HG03521 (cell line): Measurements from ENCODE around the gene ADAMTS17.

Experiments
- ATAC-seq: cut with Tn5 transposase; IDR thresholded peaks from one replicate; pipeline ENCODE4 v1.9.1; 2021; ENCODE audit warnings: mild to moderate bottlenecking, moderate library complexity; ENCODE audit not compliant: unreplicated experiment

Gene ADAMTS17

DNA sequence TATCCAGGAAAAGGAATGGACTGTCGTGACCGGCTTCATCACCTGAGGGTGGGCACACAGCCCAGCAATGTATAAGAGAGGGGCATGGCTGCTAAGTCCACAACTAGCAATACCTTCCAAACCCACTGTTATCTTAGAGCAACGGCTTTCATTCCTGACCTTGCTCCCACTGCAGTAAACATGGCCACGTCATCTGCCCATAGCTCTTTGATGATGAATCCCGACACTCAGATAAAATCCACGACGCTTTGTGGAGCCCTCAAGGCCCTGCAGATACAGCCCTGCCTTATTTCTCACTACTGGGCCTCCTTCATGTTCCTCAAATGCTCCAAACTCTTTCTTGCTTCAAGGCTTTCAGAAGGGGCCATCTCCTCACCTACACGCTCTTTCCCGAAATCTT lies 114.0 kb downstream of the ADAMTS17 start:
- ATAC-seq: no peak

DNA sequence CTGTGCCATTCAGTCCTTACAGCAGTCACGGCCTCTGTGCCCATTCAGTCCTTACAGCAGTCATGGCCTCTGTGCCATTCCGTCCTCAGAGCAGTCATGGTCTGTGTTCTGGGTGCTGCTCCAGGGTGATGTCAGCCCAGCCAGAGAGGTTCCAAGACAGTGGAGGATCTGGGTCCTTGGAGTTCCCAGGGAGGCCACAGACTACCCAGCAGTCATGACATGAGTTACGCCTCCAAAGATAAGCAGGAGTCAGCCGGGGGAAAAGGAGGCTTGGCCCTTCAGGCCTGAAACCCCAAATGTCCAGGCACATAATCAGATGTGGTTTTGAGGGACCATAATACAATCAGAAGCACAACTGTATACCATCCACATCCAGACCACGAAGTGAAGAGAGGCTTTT lies 115.7 kb downstream of the ADAMTS17 start:
- ATAC-seq: no peak

DNA sequence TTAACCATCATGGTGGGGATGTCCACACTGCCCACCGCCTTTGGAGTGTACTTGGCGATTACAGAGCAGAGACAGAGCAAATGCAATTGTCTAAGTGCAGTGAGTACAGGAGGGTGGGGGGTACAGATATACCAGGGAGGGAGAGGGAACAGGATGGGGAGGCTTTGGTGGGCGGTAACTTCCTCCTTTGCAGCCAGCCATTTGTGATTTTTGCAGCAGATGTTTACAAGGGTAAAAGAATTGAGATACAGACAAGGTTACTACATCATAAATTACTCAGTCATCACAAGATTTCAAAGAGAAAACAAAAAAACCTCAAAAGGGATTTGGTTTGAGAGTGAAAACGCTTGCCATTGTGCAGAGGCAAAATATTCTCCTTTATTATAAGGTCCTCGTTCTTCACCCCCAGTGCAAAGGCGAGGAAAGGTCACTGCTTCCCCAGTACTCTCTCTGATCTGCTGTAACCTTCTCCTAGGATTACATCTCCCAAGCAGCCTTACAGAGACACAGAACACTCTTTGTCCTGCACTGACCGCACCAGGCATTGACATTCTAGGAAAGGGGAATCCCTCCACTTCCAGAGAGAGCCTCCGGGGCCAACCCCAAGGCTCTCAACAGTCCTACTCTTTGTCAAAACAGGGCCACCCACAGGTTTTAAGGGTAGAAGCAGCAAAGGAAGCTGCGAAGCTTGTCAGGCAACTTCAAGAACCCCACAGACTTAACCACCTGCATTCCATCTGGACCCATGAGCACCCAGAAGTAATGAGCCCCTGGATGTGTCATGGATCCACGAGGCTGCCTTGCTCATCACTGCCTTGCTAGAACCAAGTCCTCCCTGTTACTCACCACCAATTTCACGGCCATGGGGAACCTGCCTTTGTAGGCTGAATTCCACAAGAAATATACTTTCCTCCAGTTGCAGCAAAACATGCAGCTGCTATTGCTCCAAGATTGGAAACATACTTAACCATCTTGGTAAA lies 117.3 kb downstream of the ADAMTS17 start:
- no peak for ATAC-seq

DNA sequence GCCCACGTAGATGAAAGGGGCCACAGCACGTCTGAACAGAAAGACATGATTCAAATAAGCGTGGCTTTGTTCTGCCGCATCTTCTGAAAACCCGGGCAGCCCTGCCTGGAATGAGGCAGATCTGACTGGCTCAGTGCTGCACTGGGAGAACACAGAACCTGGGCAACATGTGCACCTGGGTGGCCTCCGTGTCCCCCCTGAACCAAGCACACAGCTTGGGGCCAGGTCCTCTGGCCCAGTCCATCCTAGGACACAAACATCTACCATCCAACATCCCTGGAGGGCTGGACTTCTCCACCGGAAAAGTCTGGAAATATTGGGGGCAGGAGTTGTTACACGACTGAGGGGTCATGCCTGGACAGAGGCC lies 119.4 kb downstream of the ADAMTS17 start:
- no peak for ATAC-seq

DNA sequence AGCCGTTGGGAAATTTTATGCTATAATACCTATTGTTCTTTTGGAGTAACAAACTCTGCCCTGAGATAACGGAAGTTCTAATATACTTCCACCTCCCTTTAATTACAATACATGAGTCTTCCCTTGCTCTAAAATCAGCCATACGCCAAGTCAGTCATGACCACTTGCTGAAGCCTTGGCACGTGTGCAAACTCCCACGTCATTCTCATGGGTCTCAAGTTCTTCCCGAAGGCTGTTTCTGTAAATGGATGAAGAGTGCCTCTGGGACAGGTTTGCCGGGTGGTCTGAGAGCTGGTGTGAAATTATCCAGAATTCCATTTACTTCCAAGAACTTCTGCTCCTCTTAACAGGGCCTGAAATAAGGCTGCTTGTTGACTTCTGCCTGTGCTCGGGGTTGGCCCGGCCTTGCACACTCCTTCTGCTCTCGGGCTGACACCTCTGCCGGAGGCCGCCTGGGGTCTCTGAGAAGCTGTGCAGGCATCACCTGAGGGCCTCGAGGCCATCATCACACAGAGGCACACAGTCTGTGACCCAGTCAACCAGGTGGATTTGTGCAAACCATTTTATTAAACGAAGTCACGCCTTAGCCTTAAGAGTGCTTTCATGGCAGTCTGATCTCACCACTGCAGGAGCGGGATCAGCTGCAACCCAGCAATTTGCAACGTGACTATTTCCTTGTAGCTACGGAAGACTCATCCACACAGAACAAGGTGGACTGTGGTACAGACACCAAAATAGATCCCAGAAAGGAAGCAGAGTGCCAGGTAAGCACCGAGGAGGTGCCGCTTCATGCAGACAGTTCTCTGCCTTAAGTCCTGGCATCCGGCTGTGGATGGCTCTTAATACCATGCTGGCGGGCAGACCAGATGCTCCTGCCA lies 120.1 kb downstream of the ADAMTS17 start:
- ATAC-seq: no peak

GRCh38 chr15:100220058-100220768 lies 121.6 kb downstream of the ADAMTS17 start:
- ATAC-seq: no peak

DNA sequence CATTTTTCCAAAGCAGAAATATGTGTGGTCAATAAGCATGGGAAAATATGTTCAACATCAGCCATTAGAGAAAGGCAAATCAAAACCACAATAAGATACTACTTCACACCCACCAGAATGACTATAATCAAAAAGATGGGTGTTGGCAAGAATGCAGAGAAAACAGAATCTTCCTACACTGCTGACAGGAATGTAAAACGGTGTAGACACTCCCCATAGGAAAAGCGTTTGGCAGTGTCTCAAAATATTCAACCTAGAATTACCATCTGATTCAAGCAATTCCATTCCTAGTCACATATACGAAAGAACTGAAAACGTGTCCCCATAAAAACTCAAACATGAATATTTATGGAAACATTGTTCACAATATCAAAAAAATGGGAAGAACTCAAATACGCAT lies 123.3 kb downstream of the ADAMTS17 start:
- no peak for ATAC-seq

GRCh38 chr15:100216182-100216581 lies 125.6 kb downstream of the ADAMTS17 start:
- ATAC-seq: no peak

DNA sequence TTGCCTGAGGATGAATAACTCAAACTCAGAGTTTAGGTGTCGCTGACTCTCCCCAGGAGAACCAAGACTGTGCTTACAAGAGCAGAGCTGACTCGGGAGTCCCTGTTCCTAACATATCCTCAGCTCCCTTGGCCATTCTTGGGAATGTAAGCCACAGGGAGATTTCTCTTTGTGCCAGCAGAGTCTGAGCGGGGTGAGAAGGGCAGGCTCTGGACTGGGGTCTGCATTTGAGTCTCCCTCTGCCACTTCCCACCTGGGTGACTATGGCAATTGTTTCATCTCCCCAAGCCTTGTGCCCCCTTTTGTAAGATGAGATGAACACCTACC lies 126.0 kb downstream of the ADAMTS17 start:
- no peak for ATAC-seq

DNA sequence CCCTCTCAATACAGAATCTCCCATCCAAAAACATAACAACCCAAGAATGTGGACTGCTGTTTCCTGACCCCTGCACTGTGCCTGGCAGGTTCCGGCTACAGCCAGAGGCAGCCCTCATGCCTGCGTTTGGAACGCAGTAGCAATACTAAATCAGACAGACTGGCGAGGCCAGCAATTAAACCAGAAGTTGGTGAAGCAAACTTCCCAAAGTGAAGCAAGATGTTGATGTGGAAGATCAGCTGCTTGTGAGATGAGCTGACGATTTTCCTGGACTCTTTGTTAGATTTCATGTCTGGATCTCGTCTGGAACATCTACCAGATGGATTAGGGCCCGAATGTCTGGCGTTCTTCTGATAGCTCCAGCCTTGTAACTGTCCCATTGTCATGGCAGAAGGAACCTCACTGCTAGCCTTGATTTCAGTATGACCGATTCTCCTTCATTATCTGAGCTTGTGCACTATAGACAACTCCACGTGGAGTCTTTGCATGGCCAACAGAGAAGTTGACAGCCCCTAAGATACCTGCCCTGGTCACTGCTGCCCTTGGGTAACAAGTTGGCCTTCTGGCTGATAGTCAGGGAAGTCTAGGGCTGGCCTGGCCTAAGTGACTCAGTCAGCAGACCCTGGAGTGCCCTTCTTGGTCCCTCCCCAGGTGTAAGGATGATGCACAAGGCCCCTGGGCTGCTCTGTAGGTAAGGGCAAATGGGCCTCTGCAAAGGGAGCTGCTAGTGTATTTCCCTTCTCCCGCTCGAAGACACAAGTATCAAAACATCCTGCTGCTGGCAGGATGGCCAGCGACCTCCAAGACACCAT lies 126.5 kb downstream of the ADAMTS17 start:
- ATAC-seq: no peak

DNA sequence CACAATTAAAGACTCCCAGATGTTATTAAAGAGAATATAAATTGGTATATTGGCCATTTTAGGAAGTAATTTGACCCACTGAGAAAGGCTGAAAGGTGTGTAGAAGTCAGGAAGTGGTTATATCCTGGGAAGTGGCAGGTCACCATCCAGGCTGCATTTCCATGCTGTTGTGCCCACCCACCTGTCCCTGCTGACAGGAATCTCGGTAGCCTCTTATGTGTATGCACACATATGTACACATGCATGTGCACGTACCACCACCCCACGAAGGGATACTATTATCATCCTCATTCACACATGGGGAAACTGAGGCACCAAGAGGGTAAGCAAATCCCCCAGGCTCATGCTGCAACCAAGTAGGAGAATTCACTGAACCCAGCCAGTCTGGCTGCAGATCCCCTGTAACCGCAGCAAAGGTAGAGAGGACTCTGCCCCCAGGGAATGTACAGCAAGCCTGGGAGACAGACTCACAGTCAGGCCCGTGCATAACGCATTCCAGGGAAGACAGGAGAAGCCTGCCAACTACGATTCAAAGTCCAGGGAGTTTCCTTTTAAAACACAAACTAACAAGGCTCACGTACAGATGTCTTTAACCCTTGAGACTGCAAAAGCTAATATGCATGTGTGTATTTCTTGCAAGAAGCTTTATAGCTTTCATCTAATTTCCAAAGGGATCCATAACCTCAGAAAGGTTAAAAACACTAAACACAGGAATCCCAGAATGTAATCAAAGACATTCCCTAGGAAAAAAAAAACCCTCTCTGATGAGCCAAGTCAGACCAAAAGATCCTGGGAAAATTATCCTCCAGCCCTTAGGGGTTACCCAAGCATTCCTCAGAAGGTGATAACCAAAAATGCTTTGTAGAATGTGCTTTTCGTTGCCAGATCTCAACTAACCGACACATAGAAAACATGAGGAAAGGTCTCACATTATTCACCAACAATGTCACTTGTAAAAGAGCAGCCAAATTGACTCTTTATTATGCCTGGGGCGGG lies 129.6 kb downstream of the ADAMTS17 start:
- no peak for ATAC-seq

- no peak for ATAC-seq
These were observed 131.4 kb downstream of the ADAMTS17 start for GRCh38 chr15:100210338-100210737.

GRCh38 chr15:100208921-100209603 lies 132.7 kb downstream of the ADAMTS17 start:
- ATAC-seq: no peak

GRCh38 chr15:100207053-100207452 lies 134.7 kb downstream of the ADAMTS17 start:
- ATAC-seq: no peak

DNA sequence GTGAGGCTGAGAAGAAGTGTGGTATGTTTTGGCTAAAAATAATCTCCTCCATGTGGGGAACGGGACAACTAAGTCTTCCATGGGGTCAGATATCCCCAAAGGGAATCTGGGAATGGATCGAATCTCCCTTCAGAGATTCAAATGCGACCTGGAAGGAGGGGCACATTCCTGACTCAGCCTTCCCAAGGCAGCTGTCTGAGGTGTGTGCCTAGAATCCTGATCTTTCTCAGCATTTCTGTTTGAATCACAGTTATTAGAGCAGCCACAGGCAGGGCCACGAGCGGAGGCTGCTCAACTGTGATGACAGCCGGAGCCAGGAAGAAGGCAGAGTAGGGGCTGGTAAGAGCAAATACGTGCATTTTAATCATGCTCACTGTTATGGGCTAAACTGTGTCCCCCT lies 135.1 kb downstream of the ADAMTS17 start:
- no peak for ATAC-seq

DNA sequence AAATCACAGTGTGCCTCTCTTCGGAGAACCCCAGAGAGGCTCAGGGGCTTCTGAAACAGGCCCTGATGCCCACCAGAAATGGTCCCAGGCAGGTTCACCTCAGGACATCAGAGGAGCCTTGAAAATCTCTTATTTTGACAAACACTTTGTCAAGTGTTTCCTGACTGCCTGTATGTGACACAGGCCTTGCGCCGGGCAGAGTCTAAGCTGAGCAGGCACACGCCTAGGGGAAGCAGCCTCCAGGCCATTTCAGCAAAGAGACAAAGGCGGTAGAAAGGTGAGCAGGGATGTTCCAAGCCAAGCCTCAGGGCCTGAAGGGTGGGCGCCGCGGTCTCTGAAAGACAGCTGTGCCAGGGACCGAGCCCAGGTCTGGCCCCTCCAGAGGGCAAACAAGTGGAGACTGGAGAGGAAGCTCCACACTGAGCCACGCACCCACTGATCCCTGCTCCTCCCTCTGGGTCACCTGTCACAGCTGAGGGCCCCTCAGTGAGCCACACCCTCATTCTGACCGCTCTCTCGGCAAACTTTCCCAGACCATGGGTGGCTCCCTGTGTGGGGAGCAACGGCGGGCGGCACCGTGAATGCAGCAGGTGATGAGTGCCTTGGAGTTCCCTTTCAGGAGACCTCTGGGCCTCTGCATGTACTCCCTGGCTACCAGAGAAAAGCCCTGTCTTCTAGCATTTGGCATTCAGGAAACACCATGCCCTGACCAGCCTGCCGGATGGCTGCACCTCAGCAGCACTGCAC lies 136.1 kb downstream of the ADAMTS17 start:
- no peak for ATAC-seq

- no peak for ATAC-seq
These were observed 137.0 kb downstream of the ADAMTS17 start for GRCh38 chr15:100204771-100205170.

DNA sequence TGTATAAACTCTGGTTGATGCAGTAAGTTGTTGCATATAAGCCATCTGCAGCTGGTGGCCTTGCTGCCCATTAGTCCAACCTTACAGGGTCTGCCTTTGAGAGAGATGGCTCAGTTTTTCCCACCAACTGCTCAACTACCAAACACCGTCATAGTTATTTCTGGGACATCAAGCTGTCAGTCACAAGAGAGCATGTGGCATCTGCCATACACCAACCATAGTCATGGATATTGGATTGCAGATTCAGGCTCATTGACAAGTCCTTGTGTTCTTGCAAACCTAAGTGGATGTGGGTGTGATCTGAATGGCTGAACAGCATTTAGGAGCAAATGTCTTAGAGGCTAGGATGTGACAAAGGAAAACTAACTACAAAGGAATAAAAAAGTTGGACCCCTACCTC lies 137.6 kb downstream of the ADAMTS17 start:
- ATAC-seq: no peak
